HUDEP-2 (cell line): ENCODE results near the gene TTC1.
A peak's percentile ranks its signal among the peaks of the same experiment; 100 is the strongest.
"Not testable (repeated sequence)": the region's sequence is repeated elsewhere in the genome, so short reads cannot be mapped to it uniquely, and the experiment has no call there.

Experiments used
- DNase-seq, 76 experiments: peaks; one replicate each; lab custom pipeline; 2025; ENCODE audit not compliant: unreplicated experiment in 76 of 76; lab: John Stamatoyannopoulos, UW

Gene TTC1

GRCh38 chr5:159993194-159993593, 15.7 kb upstream of the TTC1 start:
- no peak for DNase-seq

GRCh38 chr5:159995907-159996306, 13.0 kb upstream of the TTC1 start:
- no peak for DNase-seq

GRCh38 chr5:160001457-160001856, 7.5 kb upstream of the TTC1 start:
- DNase-seq: no peak

- DNase-seq: no peak
Observed at GRCh38 chr5:160007514-160007913, 1.4 kb upstream of the TTC1 start.

GRCh38 chr5:160008529-160008876, 436 bp upstream of the TTC1 start:
- DNase-seq: not testable (repeated sequence)

GRCh38 chr5:160009591-160009989, 651 bp downstream of the TTC1 start:
- DNase-seq: peak in 1 of 76 experiments; percentile 7

- no peak for DNase-seq
Observed at GRCh38 chr5:160011471-160011870, 2.5 kb downstream of the TTC1 start.

- DNase-seq: not testable (repeated sequence)
Observed at GRCh38 chr5:160014197-160014596, 5.3 kb downstream of the TTC1 start.

GRCh38 chr5:160018945-160019625, 10.1 kb downstream of the TTC1 start:
- no peak for DNase-seq

GRCh38 chr5:160020266-160020770, 11.4 kb downstream of the TTC1 start:
- DNase-seq: no peak

- DNase-seq: no peak
Observed at GRCh38 chr5:160020964-160021363, 12.0 kb downstream of the TTC1 start.

GRCh38 chr5:160021831-160022446, 13.0 kb downstream of the TTC1 start:
- peak in 56 of 76 experiments; percentile 1 to 77 (median 42) for DNase-seq

- DNase-seq: no peak
Observed at GRCh38 chr5:160023007-160023907, 14.3 kb downstream of the TTC1 start.

GRCh38 chr5:160023908-160024630, 15.1 kb downstream of the TTC1 start:
- DNase-seq: no peak

GRCh38 chr5:160029004-160029403, 20.1 kb downstream of the TTC1 start:
- no peak for DNase-seq

- no peak for DNase-seq
Observed at GRCh38 chr5:160029540-160030139, 20.7 kb downstream of the TTC1 start.

GRCh38 chr5:160030631-160031377, 21.9 kb downstream of the TTC1 start:
- DNase-seq: no peak

GRCh38 chr5:160033546-160034252, 24.8 kb downstream of the TTC1 start:
- no peak for DNase-seq

GRCh38 chr5:160036243-160036642, 27.3 kb downstream of the TTC1 start:
- no peak for DNase-seq
